ENCODE results near the gene MCM3AP. TPM values are rescaled to one million over a fixed set of nuclear protein-coding genes. Genes with fewer than 3 reads are reported as not detected.

MCM3AP gene
- total RNA-seq, 2 experiments from 2014 or later: 109 to 166 TPM

DNA sequence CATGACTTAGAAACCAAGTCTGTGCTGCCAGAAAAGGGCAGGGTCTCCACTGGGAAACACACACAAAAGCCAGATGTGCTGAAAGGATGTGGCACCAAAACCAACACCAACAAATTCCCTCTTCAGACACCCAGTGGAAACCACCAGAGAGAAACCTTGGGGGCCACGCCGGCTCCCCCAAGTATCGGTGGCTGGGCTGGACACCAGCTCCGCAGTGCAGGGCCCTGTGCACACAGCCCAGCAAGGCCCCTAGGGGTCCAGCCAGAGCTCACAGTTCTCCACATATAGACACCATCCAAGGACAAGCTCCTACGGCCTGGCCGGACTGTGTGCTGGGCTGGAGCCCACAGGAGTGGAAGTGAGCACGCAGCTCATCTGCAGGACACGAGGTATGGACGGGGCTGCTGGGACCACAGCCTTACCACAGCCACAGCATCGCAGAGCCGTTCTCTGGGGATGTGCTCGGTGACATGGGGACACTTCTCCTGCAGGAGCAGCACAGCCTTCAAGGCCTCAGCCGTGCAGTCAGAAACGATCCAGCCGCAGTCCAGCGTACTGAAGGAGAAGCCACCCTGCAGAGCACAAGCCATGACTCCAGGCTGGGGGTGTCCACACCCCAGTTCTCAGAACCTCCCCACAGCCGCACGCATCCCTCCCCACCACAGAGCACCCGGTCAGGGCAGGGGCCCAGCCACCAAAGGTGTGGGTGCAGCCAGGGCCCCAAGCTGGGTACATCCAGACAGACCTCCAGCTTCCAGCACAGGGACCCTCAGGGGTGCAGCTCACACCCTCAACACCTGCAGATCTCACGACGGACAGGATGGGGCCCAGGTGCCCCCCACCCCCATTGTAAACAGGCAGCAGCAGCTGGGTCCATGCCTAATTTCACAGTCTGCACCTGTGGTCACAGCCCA is 78.1 kb downstream of the MCM3AP start:
- DNase-seq (ENCODE audit: low spot score): peak; percentile 24
- Histone ChIP-seq H3K9me3 (ENCODE audit: low read length) (no peaks in the 10 kb centered on the region), H3K9me2 (ENCODE audit: insufficient read depth, low read length) (no peaks in the 10 kb centered on the region), H2AFZ (ENCODE audit: low read length) (no peak overlapping the region), H4K20me1 (ENCODE audit: insufficient read depth, low read length) (no peaks in the 10 kb centered on the region), H3K36me3 (ENCODE audit: insufficient read depth, low read length) (peaks cover 35% of the 10 kb centered on the region; the same call in 1 of the 2 replicates), H3K4me1 (ENCODE audit: insufficient read depth, low read length, poor library complexity, severe bottlenecking) (peaks cover 3% of the 10 kb centered on the region), H3K4me2 (ENCODE audit: low read length) (no peak overlapping the region), H3K4me3 (ENCODE audit: low read depth, low read length, poor library complexity, severe bottlenecking) (no peak overlapping the region), H3K27ac (ENCODE audit: low read depth, low read length, poor library complexity, severe bottlenecking) (no peak overlapping the region), H3K79me2 (ENCODE audit: insufficient read depth, low read depth, low read length) (no peaks in the 10 kb centered on the region)
- ChIA-PET POLR2A (interaction anchor here (0.6 kb wide), 1 partner anchor 10 kb away, joined by 7 read pairs; no protein-coding TSS in a partner anchor), CTCF (ENCODE audit: unreplicated experiment) (no interaction called here)
- no TSS peak for BruUV-seq (replicated peaks)
- no peak for TF ChIP-seq EZH2phosphoT487 (IDR thresholded peaks at IDR 0.05; ENCODE audit: borderline replicate concordance, low read depth, low read length)
- TF ChIP-seq, protein P1, sequence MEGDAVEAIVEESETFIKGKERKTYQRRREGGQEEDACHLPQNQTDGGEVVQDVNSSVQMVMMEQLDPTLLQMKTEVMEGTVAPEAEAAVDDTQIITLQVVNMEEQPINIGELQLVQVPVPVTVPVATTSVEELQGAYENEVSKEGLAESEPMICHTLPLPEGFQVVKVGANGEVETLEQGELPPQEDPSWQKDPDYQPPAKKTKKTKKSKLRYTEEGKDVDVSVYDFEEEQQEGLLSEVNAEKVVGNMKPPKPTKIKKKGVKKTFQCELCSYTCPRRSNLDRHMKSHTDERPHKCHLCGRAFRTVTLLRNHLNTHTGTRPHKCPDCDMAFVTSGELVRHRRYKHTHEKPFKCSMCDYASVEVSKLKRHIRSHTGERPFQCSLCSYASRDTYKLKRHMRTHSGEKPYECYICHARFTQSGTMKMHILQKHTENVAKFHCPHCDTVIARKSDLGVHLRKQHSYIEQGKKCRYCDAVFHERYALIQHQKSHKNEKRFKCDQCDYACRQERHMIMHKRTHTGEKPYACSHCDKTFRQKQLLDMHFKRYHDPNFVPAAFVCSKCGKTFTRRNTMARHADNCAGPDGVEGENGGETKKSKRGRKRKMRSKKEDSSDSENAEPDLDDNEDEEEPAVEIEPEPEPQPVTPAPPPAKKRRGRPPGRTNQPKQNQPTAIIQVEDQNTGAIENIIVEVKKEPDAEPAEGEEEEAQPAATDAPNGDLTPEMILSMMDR (conservative IDR thresholded peaks at IDR 0.05; ENCODE audit: low read length): no peak
- intact Hi-C loops (cut with micrococcal nuclease; ENCODE audit: unreplicated experiment): no loop called here

DNA sequence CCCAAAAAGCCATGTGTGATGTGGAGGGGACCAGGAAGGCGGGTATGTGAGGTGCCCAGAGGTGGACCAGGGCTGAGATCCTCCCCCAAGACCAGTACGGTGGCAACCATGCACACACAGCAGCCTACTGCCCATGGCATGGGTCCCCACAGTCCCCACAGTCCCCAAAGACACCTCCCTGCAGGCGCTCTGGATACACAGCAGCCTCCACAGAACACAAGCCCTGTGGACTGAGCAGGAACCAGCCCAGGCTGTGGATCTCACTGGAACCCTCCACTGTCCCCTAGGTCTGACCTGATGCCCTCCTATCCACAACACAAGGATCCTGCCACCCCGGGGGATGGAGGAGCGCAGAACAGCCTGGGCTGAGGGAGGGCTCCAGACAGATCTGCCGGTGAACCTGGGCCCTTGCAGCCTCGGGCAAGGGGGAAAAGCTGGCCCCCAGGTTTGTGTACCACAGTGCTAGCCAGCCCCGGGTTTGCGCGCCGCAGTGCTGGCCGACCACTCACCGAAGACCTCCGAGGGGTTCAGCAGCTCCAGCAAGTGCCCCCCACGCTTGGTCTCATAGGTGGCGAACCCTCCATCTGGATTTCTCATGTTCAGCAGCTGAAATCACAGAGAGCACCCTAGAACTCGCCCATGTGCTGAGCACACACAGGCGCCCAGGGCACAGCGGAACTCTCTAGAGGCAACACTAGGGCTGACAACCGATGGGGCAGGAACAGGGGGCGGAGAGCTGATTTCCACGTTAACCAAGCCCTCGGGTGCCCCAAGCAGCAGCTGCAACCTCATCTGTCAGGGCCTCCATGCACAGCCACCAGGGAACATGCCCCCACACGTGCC is 79.0 kb downstream of the MCM3AP start:
- Histone ChIP-seq H3K9me2 (ENCODE audit: insufficient read depth, low read length) (no peaks in the 10 kb centered on the region), H4K20me1 (ENCODE audit: insufficient read depth, low read length) (no peaks in the 10 kb centered on the region), H3K9me3 (ENCODE audit: low read length) (no peaks in the 10 kb centered on the region), H3K4me3 (ENCODE audit: low read depth, low read length, poor library complexity, severe bottlenecking) (no peak overlapping the region), H3K36me3 (ENCODE audit: insufficient read depth, low read length) (peaks cover 35% of the 10 kb centered on the region; the same call in 1 of the 2 replicates), H3K79me2 (ENCODE audit: insufficient read depth, low read depth, low read length) (no peaks in the 10 kb centered on the region), H3K4me2 (ENCODE audit: low read length) (no peak overlapping the region), H2AFZ (ENCODE audit: low read length) (no peak overlapping the region), H3K27ac (ENCODE audit: low read depth, low read length, poor library complexity, severe bottlenecking) (no peak overlapping the region), H3K4me1 (ENCODE audit: insufficient read depth, low read length, poor library complexity, severe bottlenecking) (peaks cover 3% of the 10 kb centered on the region)
- CTCF ChIA-PET (ENCODE audit: unreplicated experiment): no interaction called here
- BruUV-seq (replicated peaks): no TSS peak
- POLR2A ChIA-PET: no interaction called here
- intact Hi-C loops (cut with micrococcal nuclease; ENCODE audit: unreplicated experiment): no loop called here
- DNase-seq (ENCODE audit: low spot score): no peak
- TF ChIP-seq, protein P1 (conservative IDR thresholded peaks at IDR 0.05; ENCODE audit: low read length): no peak
- TF ChIP-seq EZH2phosphoT487 (IDR thresholded peaks at IDR 0.05; ENCODE audit: borderline replicate concordance, low read depth, low read length): no peak

Measured in OCI-LY7 (cell line).